K562 (cell line): ENCODE data around the gene MAPKAPK3. TPM values are rescaled to one million over a fixed set of nuclear protein-coding genes. Genes with fewer than 3 reads are reported as not detected.

ENCODE experiments used
- ATAC-seq: fragments of 200-7000 bp; cut with Tn5 transposase; 3 replicates; pipeline ENCODE4 v1.9.1; 2020; ENCODE audit warnings: moderate library complexity
- BruUV-seq: library from RNA; stranded (reverse); fragments of 400-500 nt; replicated peaks from 2 replicates; lab custom pipeline; 2021; lab: Mats Ljungman, UMichigan
- CTCF ChIA-PET: fragments of 300-600 bp; formaldehyde crosslinking; extraction: SDS; loops from one replicate; lab custom pipeline; 2021; ENCODE audit warnings: low intra/inter-chr PET ratio; lab: Yijun Ruan, JAX
- POLR2A ChIA-PET: fragments of 300-600, 350-650 bp; sonication (Branson Sonifier 250); formaldehyde crosslinking; extraction: SDS; loops from one replicate; lab custom pipeline; 2021; ENCODE audit warnings: antibody characterized with exemption, inconsistent platforms; lab: Yijun Ruan, JAX
- DNase-seq, 4 experiments: peaks; one replicate each; pipeline versions ENCODE4 v3.0.0 to v3.0.0-alpha.2; 2011 to 2018; ENCODE audit warnings: low spot score in 3 of 4, mixed read lengths in 3 of 4; ENCODE audit errors: extremely low read depth in 1 of 4
- FAIRE-seq: peaks from 2 replicates; lab custom pipeline; 2011; peaks lifted over from hg19 to GRCh38; lab: Jason Lieb, UNC
- H2AFZ ChIP-seq: 2 replicates; pipeline ENCODE4 v1.6.0; 2011; ENCODE audit warnings: low read depth, low read length, control low read depth, inconsistent platforms
- H3K27ac ChIP-seq: fragments of 200-600 bp; 3 replicates; pipeline ENCODE4 v1.8.0; 2011; ENCODE audit warnings: low read depth, mild to moderate bottlenecking, control low read depth, inconsistent platforms, low read length, moderate library complexity, mixed read lengths; ENCODE audit errors: extremely low read depth
- H3K27me3 ChIP-seq, 2 experiments: fragments of 300-600 bp in 1 of 2; 2 replicates in 1 of 2; 3 replicates in 1 of 2; pipeline versions ENCODE4 v1.6.0 to v1.8.0; 2011; ENCODE audit warnings: inconsistent platforms in 2 of 2, low read length in 2 of 2, mild to moderate bottlenecking in 1 of 2, mixed read lengths in 1 of 2, moderate library complexity in 1 of 2; ENCODE audit not compliant: control insufficient read depth in 2 of 2, insufficient read depth in 2 of 2
- H3K36me3 ChIP-seq: fragments of 300-600 bp; 3 replicates; pipeline ENCODE4 v1.8.0; 2011; ENCODE audit warnings: mild to moderate bottlenecking, low read length, inconsistent platforms; ENCODE audit not compliant: control insufficient read depth, insufficient read depth
- H3K4me1 ChIP-seq, 2 experiments: fragments of 200-600 bp in 1 of 2; replicated peaks in 1 of 2; 2 replicates in 1 of 2; 3 replicates in 1 of 2; pipeline versions ENCODE4 v1.5.1 to v1.8.0; 2011; ENCODE audit warnings: inconsistent platforms in 2 of 2, low read length in 2 of 2, mild to moderate bottlenecking in 1 of 2, mixed read lengths in 1 of 2, moderate library complexity in 1 of 2; ENCODE audit not compliant: control insufficient read depth in 2 of 2, insufficient read depth in 2 of 2
- H3K4me2 ChIP-seq: 2 replicates; pipeline ENCODE4 v1.6.1; 2011; ENCODE audit warnings: low read length, control low read depth, inconsistent platforms, mixed read lengths; ENCODE audit not compliant: insufficient read depth
- H3K4me3 ChIP-seq: fragments of 200-600 bp; sonication (generic), shearing (Covaris generic); 2 replicates; pipeline ENCODE4 v1.5.1; 2016; ENCODE audit warnings: control low read depth, inconsistent platforms
- H3K79me2 ChIP-seq: fragments of 200-600 bp; 3 replicates; pipeline ENCODE4 v1.8.0; 2011; ENCODE audit warnings: low read length, inconsistent platforms; ENCODE audit not compliant: control insufficient read depth, insufficient read depth
- H3K9ac ChIP-seq, 2 experiments: 2 replicates each; pipeline versions ENCODE4 v1.6.0 to v1.6.1; 2011; ENCODE audit warnings: low read depth in 2 of 2, low read length in 2 of 2, control low read depth in 1 of 2, inconsistent platforms in 1 of 2, mild to moderate bottlenecking in 1 of 2, mixed read lengths in 1 of 2; ENCODE audit not compliant: insufficient read depth in 1 of 2
- H3K9me1 ChIP-seq: one replicate; pipeline ENCODE4 v1.6.0; 2011; ENCODE audit warnings: inconsistent platforms, mild to moderate bottlenecking, low read length, moderate library complexity; ENCODE audit not compliant: control insufficient read depth, insufficient read depth
- H3K9me3 ChIP-seq: replicated peaks from 2 replicates; pipeline ENCODE4 v1.5.1; 2011; ENCODE audit warnings: low read depth, low read length, inconsistent platforms; ENCODE audit not compliant: control insufficient read depth, insufficient read depth
- H4K20me1 ChIP-seq: replicated peaks from 2 replicates; pipeline ENCODE4 v1.6.1; 2011; ENCODE audit warnings: low read length, inconsistent platforms, mixed read lengths; ENCODE audit not compliant: control insufficient read depth, insufficient read depth
- HINFP ChIP-seq: fragments of 450-650 bp; conservative IDR thresholded peaks from 2 replicates; pipeline ENCODE4 v1.6.1; 2016; ENCODE audit warnings: missing genetic modification characterization, low read depth, mild to moderate bottlenecking, control low read depth, missing compliant biosample characterization
- KDM2B ChIP-seq: fragments of 250-450 bp; sonication (Bioruptor Pico); IDR thresholded peaks from 2 replicates; pipeline ENCODE4 v1.8.0; 2021; ENCODE audit warnings: mild to moderate bottlenecking, moderate library complexity
- KLF10 ChIP-seq: fragments of 250-450 bp; sonication (Bioruptor Pico); IDR thresholded peaks from 2 replicates; pipeline ENCODE4 v1.6.1; 2021; ENCODE audit warnings: matching md5 sums
- RREB1 ChIP-seq: fragments of 250-450 bp; sonication (Bioruptor Pico); IDR thresholded peaks from 2 replicates; pipeline ENCODE4 v1.4.0; 2020
- U2AF1 ChIP-seq: fragments of 200-400 bp; formaldehyde crosslinking; optimal IDR thresholded peaks from 2 replicates; pipeline ENCODE3; 2017; ENCODE audit warnings: mild to moderate bottlenecking, low read depth, low read length, moderate library complexity
- WGBS: fragments of 100-300 bp; shearing (Covaris generic); methylation state at CpG from one replicate; pipeline ENCODE4 v1.1.6; 2016; ENCODE audit warnings: low coverage, mixed read lengths; ENCODE audit not compliant: insufficient coverage; ENCODE audit errors: missing lambda C conversion rate; 5-methylcytosine and 5-hydroxymethylcytosine counted together
- in situ Hi-C: fragments of 300-500 bp; cut with MboI; formaldehyde crosslinking; loops from 4 replicates; pipeline ENCODE4 v1.15.0; 2018; ENCODE audit warnings: inconsistent platforms, mixed read lengths
- intact Hi-C: fragments of 100-400 bp; cut with micrococcal nuclease; formaldehyde crosslinking; loops from 2 replicates; pipeline ENCODE4 v1.14.2; 2022
- polyA plus RNA-seq, 8 experiments: library from polyadenylated mRNA; depleted of rRNA in 4 of 8; stranded (reverse) in 5 of 8; unstranded in 3 of 8; fragments of >200 nt; fragmentation: Nextera tagmentation in 2 of 8; fragmentation: Illumina TruSeq in 1 of 8; extraction: Ambion mirVana in 2 of 8; extraction: Trizol in 1 of 8; gene quantifications; 2 replicates each; pipeline versions ENCODE4 v1.2.1 to v1.2.3, GENCODE V29; 2011 to 2014; ENCODE audit warnings: inconsistent platforms in 1 of 8, missing spikeins in 1 of 8
- total RNA-seq, 7 experiments: library from RNA; depleted of rRNA in 6 of 7; stranded (reverse); fragments of >200 nt in 6 of 7; fragmentation: Illumina TruSeq in 2 of 7; extraction: Trizol in 2 of 7; gene quantifications; 2 replicates each; pipeline versions ENCODE4 v1.2.1 to v1.2.3, GENCODE V29; 2011 to 2021; ENCODE audit warnings: low replicate concordance in 1 of 7

Gene MAPKAPK3
- total and polyA plus RNA-seq, 9 of the 15 experiments (the other 6 are each of a cell fraction or from before 2014, with no cell fraction given) = 8.0 to 56.4 (median 41.2) TPM

GRCh38 chr3:50657816-50658215 lies 40.9 kb downstream of the MAPKAPK3 start:
- no peak overlapping the region for H3K4me2 ChIP-seq
- no peak for FAIRE-seq
- H3K9me1 ChIP-seq = no peaks in the 10 kb centered on the region
- DNase-seq = no peak
- ATAC-seq = no peak
- no peak overlapping the region for H3K9ac ChIP-seq
- H3K4me1 ChIP-seq = no peaks in the 10 kb centered on the region
- BruUV-seq = no TSS peak
- H3K4me3 ChIP-seq = no peak overlapping the region
- H3K79me2 ChIP-seq = no peaks in the 10 kb centered on the region
- intact Hi-C loops (no loop called here), in situ Hi-C loops (loop anchor here (5.0 kb wide), 1 partner anchor 86 kb away; no protein-coding TSS in a partner anchor)
- no peak overlapping the region for H3K27ac ChIP-seq
- ChIA-PET CTCF (no interaction called here), POLR2A (interaction anchor here (0.6 to 1.0 kb wide), 4 partner anchors 9 to 267 kb away, joined by 3 to 4 read pairs (median 3); no protein-coding TSS in a partner anchor)
- 0% methylated on average over 1 of the region's 3 CpGs for WGBS
- no peaks in the 10 kb centered on the region for H3K9me3 ChIP-seq
- H3K36me3 ChIP-seq = no peaks in the 10 kb centered on the region
- peaks cover 0 to 23% of the 10 kb centered on the region in 2 experiments; a peak in 2 of 5 replicates for H3K27me3 ChIP-seq
- TF ChIP-seq KLF10 (CRISPR knock-in tag) (no peak), KDM2B (CRISPR knock-in tag) (no peak), RREB1 (CRISPR knock-in tag) (no peak), HINFP (tag) (no peak), U2AF1 (no peak)
- no peak overlapping the region for H2AFZ ChIP-seq
- H4K20me1 ChIP-seq = no peaks in the 10 kb centered on the region; the same call in none of the 2 replicates
